HFF-Myc (cell line): Measurements from ENCODE around the gene HOXB6.

ENCODE experiments used
- DNase-seq: peaks from one replicate; pipeline ENCODE4 v3.0.0-alpha.2; 2011; ENCODE audit warnings: low read depth; ENCODE audit errors: extremely low read depth
- H3K4me3 ChIP-seq: replicated peaks from 2 replicates; pipeline ENCODE4 v1.5.1; 2011; ENCODE audit warnings: low read depth, mild to moderate bottlenecking, control low read depth, low read length
- TF ChIP-seq, protein P1 (sequence below): IDR thresholded peaks from 2 replicates; pipeline ENCODE4 v1.5.1; 2012; ENCODE audit warnings: mild to moderate bottlenecking, low read depth, low read length, control low read depth; ENCODE audit errors: missing control alignments

HOXB6 gene

DNA sequence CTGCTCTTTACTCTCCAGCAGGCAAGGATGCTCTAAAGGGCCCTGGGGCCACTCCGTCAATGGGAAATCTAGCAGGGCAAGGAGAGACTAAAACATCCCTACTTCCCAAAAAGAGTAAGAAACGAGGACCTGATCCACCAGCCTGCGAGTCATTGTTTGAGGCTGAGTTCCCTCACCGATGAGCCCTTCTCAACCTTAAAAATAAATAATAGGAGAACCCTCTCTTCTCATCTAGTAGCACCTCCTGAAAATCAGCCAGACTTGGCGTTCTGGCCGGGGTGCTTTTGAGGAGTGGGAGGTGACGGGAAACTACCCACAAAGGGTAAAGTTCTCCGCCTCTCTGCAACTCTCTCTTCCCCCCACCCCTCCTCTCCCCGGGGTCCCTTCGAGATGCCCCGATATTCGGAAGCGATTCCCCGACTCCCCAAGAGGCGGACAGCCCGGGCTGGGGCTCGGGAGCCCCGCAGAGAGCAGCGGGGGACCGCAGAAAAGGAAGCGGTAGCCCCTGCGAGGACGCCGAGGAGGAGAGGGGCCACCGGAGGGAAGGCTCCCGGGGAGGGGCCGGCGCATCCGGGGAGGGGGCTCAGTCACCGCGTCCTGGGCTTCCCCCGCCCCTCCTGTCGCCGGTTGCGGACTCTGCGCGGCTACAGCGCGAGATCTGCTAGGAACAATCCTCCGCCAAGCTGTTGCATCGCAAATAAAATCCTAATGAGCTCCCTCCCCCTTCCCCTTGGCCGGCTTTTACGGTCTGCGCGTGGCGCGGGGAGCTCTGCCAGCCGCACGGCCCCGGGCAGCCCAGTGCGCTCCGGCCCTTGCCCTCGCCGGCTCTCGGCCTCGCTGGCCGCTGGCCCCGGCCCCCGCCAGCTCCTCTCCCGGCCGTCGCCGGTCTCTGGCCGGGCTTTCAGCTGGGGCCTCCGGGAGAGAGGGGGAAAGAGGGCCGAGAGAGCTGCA, 20.0 kb upstream of the HOXB6 start:
- TF ChIP-seq, protein P1, sequence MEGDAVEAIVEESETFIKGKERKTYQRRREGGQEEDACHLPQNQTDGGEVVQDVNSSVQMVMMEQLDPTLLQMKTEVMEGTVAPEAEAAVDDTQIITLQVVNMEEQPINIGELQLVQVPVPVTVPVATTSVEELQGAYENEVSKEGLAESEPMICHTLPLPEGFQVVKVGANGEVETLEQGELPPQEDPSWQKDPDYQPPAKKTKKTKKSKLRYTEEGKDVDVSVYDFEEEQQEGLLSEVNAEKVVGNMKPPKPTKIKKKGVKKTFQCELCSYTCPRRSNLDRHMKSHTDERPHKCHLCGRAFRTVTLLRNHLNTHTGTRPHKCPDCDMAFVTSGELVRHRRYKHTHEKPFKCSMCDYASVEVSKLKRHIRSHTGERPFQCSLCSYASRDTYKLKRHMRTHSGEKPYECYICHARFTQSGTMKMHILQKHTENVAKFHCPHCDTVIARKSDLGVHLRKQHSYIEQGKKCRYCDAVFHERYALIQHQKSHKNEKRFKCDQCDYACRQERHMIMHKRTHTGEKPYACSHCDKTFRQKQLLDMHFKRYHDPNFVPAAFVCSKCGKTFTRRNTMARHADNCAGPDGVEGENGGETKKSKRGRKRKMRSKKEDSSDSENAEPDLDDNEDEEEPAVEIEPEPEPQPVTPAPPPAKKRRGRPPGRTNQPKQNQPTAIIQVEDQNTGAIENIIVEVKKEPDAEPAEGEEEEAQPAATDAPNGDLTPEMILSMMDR = no peak
- no peak overlapping the region for H3K4me3 ChIP-seq
- no peak for DNase-seq

DNA sequence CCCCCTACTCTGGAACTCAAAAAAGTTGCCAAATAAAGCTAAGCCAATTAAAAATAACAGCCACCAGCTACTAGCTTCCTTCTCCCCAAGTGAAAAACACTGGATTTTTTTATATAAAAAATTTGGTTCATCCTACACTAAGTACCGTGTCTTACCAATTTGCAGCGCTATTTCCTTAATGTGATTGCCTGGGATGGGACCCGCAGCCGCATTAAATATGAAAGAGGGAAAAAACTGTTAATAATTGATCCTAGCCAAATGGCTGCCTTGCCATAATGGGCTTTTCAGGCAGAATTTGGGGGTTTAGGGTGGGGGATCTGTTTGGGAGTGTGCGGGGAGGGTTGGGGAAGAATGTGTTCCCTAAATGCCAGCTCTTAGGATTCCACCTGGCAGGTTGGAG, 19.3 kb upstream of the HOXB6 start:
- TF ChIP-seq, protein P1 = no peak
- DNase-seq = no peak
- no peak overlapping the region for H3K4me3 ChIP-seq

DNA sequence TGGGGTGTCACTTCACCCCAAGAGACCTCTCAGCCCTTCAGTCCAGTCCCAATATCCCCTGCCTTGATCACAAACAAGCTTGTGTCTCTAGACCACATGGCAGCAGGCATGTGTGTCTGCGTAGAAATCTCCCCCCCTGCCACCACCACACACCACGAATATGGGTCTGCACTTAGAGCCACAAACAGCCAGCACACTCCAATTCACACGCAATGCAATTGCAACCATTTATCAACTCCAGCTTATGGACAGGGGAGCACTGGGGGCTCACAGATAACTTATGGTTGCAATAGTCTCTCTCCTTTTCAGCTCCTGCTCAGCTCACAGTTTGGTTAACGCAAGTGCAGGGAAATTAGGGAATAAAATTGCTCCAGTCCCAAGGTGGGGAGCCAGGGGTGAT, 18.8 kb upstream of the HOXB6 start:
- H3K4me3 ChIP-seq = no peak overlapping the region
- DNase-seq = no peak
- TF ChIP-seq, protein P1 = no peak

DNA sequence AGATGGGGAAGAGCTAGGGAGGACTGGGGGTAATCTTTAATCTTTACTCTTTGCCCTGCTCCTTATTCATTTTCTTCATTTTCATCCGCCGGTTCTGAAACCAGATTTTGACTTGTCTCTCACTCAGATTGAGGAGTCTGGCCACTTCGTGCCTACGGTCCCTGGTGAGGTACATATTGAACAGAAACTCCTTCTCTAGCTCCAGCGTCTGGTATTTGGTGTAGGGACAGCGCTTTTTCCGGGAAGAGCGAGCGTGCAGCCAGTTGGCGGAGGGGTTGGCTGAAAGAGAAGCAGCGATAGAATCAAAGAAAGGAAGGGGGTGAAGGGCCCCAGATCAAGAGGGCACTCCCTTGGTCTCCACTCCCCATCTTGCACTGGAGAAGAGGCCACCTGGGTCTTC, 18.1 kb upstream of the HOXB6 start:
- H3K4me3 ChIP-seq = no peak overlapping the region
- TF ChIP-seq, protein P1 = no peak
- DNase-seq = no peak

DNA sequence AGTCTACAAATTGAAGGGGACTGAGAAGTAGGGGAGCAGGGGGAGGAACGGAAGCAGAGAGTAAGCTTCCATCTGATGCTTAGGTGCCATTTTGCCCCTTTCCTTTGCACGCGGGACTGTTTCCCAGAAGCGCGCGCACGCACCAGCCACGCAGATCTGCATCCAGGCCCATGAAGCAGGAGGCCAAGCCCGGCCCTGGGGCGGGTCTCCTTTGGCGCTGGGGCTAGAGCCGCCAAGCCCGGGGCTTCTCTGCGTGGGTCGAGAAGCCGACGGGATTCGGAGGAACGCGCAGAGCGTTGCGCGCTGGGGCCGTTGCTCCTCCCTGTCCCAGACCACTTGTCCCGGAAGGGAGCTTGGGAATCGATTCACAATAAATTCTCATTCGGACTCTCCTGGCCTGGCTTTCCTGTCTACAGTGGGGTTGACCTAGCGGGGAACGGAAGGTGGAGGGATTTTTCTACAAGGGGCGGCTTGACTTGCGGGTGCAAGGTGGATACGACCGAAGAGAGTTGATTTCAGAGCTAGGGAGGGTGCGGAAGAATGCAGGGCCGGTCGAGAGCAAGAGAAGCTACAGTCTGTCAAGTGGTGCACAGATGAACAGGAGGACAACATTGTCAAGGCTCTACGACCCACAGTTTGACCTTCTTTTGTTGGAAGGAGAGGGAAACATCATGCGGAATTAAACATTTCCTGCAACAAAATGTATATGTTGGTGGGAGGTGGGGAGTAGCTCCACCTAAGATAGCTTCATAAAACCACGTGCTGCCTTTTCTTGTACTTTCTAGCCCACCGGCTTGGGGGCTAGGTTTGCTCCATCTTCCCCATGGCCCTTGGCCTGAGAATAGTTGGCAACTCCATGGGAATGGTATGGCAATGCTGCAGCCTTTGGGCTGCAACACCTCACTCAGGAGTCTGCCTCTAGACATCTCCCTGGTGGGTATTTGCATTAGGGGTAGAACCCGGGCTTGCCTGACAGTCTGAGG, 16.9 kb upstream of the HOXB6 start:
- H3K4me3 ChIP-seq = no peak overlapping the region
- TF ChIP-seq, protein P1 = no peak
- no peak for DNase-seq

DNA sequence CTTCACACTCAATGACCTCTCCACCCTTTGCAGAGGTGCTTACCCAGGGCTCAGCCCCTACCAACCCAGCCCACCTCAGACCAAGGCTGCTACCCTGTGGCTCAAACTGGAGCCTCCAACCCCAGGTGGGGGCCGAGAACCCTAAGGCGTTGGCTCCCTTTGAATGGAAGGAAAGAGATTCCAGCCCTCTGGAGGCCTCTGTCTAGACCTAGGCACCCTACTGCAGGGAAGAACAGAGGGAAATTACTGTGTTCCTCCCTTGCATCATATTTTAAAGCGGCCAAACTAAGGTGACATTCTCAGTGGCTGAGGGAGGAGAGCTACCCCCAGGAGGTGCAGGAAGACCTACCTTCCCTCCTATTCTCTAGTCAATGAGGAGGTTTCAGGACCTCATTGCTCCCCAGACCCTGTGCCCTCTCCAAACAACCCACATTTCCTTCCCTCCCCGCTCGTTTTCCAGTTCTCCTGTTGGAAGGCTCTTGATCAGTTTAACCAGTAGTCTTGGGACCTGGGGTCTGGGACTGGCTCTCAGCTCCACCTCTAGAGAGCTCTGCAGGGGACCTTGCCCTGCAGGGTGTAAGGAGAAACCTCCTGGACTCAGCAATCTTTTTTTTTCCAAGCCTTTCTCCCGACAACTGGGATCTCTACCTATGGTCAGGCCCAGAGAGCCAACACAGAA, 15.8 kb upstream of the HOXB6 start:
- DNase-seq = no peak
- TF ChIP-seq, protein P1 = no peak
- H3K4me3 ChIP-seq = no peak overlapping the region
